Upper lobe of right lung (tissue), 1 donor: ENCODE measurements around the gene SLC2A13. TPM values are rescaled to one million over a fixed set of nuclear protein-coding genes. Genes with fewer than 3 reads are reported as not detected.

Source experiments
- ATAC-seq: fragments of 200-7000 bp; cut with Tn5 transposase; one replicate; pipeline ENCODE4 v1.9.1; 2020; ENCODE audit warnings: mild to moderate bottlenecking, moderate library complexity
- DNase-seq: peaks from one replicate; pipeline ENCODE4 v3.0.0-alpha.2; 2020
- H3K27ac ChIP-seq: fragments of 200-600 bp; one replicate; pipeline ENCODE4 v1.8.0; 2022
- H3K27me3 ChIP-seq: fragments of 200-600 bp; one replicate; pipeline ENCODE4 v1.8.0; 2022; ENCODE audit warnings: mild to moderate bottlenecking
- H3K36me3 ChIP-seq: fragments of 200-600 bp; one replicate; pipeline ENCODE4 v1.8.0; 2022
- H3K4me1 ChIP-seq: fragments of 200-600 bp; one replicate; pipeline ENCODE4 v1.8.0; 2022
- H3K4me3 ChIP-seq: fragments of 200-600 bp; one replicate; pipeline ENCODE4 v1.8.0; 2022; ENCODE audit warnings: mild to moderate bottlenecking
- H3K9me3 ChIP-seq: fragments of 200-600 bp; one replicate; pipeline ENCODE4 v1.8.0; 2022
- intact Hi-C: fragments of 100-400 bp; cut with DNase I; formaldehyde crosslinking; loops from one replicate; pipeline ENCODE4 v1.11.0; 2022
- total RNA-seq: library from RNA; stranded (reverse); fragmentation: NEBNext Ultra II Directional; extraction: Animal tissue kit (Norgen Biotek cat#: 25700); gene quantifications from one replicate; pipeline ENCODE4 v1.2.1, GENCODE V29; 2021
- TF ChIP-seq, protein P1 (sequence below): fragments of 200-600 bp; IDR thresholded peaks from one replicate; pipeline ENCODE4 v1.8.0; 2022; ENCODE audit warnings: antibody characterized with exemption
- donor health status: DM: no; HTN: yes; CAD: no; lungs with severe emphysema.

The SLC2A13 gene
- total RNA-seq, 1 donor from 2014 or later: 11.3 TPM

GRCh38 chr12:40146800-40147797, 41.2 kb upstream of the SLC2A13 start:
- DNase-seq (no peak), ATAC-seq (peak; percentile 91)
- no peak overlapping the region for H3K4me3 ChIP-seq

DNA sequence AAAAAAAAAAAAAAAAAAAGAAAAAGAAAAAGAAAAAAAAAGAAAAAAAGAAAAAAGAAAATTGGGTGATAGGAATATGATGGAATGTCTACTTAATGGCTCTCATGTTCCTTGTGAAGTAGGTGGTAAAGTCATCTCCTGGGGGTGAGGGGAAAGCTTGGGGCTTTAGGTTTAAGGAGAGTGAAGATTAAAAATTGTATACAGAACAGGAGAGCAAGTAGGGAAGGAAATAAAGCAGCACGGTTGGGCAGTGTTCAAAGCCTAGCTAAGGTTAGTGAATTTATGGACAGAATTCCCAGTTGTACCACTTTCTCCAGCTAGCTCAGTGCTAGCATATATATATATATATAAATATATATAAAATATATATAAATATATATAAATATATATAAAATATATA, 40.0 kb upstream of the SLC2A13 start:
- Histone ChIP-seq H3K4me1 (no peaks in the 10 kb centered on the region), H3K27me3 (no peaks in the 10 kb centered on the region), H3K9me3 (no peaks in the 10 kb centered on the region), H3K36me3 (peaks cover 5% of the 10 kb centered on the region), H3K27ac (no peak overlapping the region), H3K4me3 (no peak overlapping the region)
- intact Hi-C loops: no loop called here
- DNase-seq (no peak), ATAC-seq (no peak)
- TF ChIP-seq, protein P1, sequence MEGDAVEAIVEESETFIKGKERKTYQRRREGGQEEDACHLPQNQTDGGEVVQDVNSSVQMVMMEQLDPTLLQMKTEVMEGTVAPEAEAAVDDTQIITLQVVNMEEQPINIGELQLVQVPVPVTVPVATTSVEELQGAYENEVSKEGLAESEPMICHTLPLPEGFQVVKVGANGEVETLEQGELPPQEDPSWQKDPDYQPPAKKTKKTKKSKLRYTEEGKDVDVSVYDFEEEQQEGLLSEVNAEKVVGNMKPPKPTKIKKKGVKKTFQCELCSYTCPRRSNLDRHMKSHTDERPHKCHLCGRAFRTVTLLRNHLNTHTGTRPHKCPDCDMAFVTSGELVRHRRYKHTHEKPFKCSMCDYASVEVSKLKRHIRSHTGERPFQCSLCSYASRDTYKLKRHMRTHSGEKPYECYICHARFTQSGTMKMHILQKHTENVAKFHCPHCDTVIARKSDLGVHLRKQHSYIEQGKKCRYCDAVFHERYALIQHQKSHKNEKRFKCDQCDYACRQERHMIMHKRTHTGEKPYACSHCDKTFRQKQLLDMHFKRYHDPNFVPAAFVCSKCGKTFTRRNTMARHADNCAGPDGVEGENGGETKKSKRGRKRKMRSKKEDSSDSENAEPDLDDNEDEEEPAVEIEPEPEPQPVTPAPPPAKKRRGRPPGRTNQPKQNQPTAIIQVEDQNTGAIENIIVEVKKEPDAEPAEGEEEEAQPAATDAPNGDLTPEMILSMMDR: no peak

More at GRCh38 chr12:40146800-40147797, 41.2 kb upstream of the SLC2A13 start:
- TF ChIP-seq, protein P1: no peak
- H3K4me1 ChIP-seq: no peaks in the 10 kb centered on the region
- H3K36me3 ChIP-seq: peaks cover 2% of the 10 kb centered on the region
- no peaks in the 10 kb centered on the region for H3K27me3 ChIP-seq
- intact Hi-C loops: no loop called here
- H3K9me3 ChIP-seq: no peaks in the 10 kb centered on the region
- no peak overlapping the region for H3K27ac ChIP-seq

GRCh38 chr12:40144023-40144422, 38.1 kb upstream of the SLC2A13 start:
- intact Hi-C loops: no loop called here
- Histone ChIP-seq H3K36me3 (peaks cover 5% of the 10 kb centered on the region), H3K27ac (no peak overlapping the region), H3K4me3 (no peak overlapping the region), H3K4me1 (no peaks in the 10 kb centered on the region), H3K27me3 (no peaks in the 10 kb centered on the region), H3K9me3 (no peaks in the 10 kb centered on the region)
- ATAC-seq (peak; percentile 72), DNase-seq (no peak)
- TF ChIP-seq, protein P1: no peak

GRCh38 chr12:40142001-40142744, 36.3 kb upstream of the SLC2A13 start:
- TF ChIP-seq, protein P1: no peak
- intact Hi-C loops: no loop called here
- H3K4me3 ChIP-seq: no peak overlapping the region
- peaks cover 5% of the 10 kb centered on the region for H3K36me3 ChIP-seq
- ATAC-seq (no peak), DNase-seq (no peak)
- H3K27me3 ChIP-seq: no peaks in the 10 kb centered on the region
- no peak overlapping the region for H3K27ac ChIP-seq
- no peaks in the 10 kb centered on the region for H3K9me3 ChIP-seq
- H3K4me1 ChIP-seq: no peaks in the 10 kb centered on the region

DNA sequence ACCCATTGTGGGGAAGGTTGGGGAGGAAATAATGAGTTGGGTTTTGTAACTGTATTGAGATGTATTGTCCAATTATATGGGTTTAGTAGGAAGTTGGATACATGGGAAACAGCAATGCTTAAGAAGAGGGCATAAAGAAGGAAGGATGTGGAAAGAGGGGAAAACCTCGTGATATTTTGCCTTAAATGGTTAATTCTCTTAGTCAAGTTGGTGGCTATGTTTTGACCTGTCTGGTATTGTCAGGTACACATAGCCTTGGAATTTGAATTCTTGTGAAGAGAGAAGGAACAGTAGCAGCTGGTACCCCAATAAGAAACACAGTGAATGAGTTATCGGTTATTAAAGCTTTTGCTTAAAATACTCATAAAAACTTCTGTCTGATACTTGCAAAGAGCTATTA, 32.6 kb upstream of the SLC2A13 start:
- Histone ChIP-seq H3K36me3 (peaks cover 5% of the 10 kb centered on the region), H3K27me3 (no peaks in the 10 kb centered on the region), H3K27ac (no peak overlapping the region), H3K9me3 (no peaks in the 10 kb centered on the region), H3K4me1 (no peaks in the 10 kb centered on the region), H3K4me3 (no peak overlapping the region)
- DNase-seq (no peak), ATAC-seq (no peak)
- intact Hi-C loops: no loop called here
- TF ChIP-seq, protein P1: no peak
